ENCODE results near the gene NDRG2.

NDRG2 gene

DNA sequence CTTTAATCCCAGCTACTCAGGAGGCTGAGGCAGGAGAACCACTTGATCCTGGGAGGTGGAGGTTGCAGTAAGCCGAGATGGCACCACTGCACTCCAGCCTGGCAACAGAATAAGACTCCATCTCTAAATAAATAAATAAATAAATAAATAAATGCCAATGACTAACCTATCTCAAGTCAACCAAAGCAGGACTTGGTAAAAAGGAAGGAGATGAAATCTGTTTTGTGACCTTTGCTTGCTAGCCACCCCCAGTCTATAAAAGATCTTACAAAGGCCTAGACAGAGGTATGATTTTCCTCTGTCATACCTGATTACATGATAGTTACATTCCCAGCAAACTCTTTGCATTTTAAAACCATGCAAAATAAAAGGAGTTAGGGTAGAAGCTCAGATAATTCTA lies 48.6 kb downstream of the NDRG2 start:
- no peak for DNase-seq

DNA sequence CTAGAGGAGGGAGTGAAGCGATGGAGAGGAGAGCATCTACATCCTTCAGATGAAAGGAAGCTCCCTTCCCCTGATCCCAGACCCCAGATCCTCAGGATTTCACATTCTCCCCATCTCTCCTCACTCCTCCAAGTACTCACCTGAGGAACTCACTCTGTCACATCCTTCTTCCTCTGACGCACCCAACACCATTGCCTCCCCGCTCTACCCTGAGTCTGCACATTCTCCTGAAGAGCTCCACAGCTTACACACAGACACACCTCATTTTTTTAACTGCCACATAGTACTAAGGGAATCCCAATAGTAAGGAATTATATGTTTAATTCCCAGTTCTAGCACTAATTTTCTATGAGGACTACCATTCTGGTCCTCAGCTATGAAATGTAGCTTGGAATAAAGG lies 51.4 kb downstream of the NDRG2 start:
- DNase-seq: no peak

DNA sequence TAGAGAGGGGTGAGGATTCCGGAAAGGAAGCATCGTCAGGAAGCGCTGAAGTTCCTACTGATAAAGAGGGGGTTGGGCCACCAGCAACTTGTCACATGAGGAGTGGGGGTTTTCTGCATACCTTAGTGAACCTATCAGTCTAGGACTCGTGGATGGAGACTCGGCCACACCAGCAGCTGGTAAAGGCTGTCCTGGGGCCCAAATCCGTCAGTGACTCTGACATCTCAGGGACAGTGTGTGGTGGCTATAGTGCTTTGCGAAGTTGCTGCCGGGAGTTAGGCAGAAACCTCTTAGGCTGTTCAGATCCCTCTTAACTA lies 53.2 kb downstream of the NDRG2 start:
- DNase-seq: no peak

DNA sequence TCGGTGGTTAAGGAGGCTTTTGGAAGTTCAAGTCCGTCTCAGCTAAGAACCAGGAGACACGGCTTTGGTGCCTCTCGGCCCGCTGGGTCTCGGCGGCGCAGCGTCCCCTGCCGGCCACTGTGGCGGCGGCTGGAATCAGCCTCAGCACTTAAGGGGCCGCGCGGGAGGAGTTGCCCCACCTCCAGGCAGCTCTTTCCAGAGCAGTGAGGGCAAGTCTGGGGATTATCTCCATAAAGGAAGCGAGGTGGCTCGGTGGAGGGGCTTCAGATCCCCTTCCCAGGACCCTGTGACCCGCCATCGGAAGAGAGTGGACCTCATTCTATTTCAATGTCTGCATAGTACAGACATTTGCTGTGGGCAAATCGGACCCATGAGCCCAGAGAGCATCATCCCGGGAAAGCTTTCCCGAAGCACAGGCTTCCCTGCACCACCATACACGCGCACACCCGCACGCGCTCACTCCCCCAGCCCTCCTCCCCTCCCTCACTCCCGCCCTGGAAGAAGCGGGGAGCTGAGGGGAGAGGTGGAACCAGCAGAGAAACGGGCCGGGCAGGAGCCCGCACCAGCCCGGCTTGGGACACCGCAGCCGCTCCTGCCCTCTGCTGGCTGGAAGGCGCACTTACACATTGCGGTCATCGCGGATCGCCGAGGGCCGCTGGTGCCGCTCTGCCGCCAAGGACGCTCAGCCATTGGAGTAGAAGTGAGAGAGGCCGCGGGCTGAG lies 53.7 kb downstream of the NDRG2 start:
- DNase-seq: peak; percentile 95

DNA sequence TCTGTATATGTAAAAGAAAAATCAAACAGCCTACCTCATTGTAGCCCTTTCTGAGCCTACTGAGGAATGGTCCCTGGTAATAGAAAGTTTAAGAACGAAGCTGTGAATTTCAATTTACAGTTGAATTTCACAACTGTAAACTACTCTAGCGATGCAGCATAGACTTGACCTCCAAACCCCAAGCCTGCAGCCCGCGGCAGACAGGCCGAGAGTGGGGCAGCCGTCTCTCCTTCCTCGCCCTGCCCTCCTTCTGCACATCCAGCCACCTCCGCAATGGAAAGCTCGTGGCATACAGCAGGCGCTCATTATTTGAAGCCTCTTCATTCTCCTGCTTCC lies 54.2 kb downstream of the NDRG2 start:
- DNase-seq: no peak

DNA sequence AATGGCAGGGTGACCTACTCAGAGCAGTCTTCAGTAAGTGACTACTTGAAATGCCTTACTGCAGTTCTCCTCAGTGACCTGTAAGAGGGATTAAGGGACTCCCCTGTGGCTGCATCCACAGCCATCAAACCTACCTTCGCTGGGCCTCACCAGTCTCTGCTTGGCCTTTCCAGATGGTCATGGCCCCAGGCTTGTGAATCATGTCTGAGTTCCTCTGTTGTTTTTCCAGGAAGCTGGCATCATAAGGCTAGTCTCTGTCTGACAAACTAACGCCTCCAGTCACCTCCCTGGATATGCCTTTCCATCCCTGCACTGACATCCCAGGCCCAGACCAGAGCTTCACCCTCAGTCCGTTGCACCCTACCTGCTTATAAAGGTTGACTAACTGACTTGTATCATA lies 55.5 kb downstream of the NDRG2 start:
- no peak for DNase-seq
